Endothelial cell of umbilical vein (primary cell): Measurements from ENCODE around the gene TET2. TPM values are rescaled to one million over a fixed set of nuclear protein-coding genes. Genes with fewer than 3 reads are reported as not detected.

Experiments used
- BruUV-seq: library from RNA; stranded (reverse); fragments of 400-500 nt; replicated peaks from 2 replicates; lab custom pipeline; 2021; lab: Mats Ljungman, UMichigan
- CTCF ChIA-PET: fragments of 300-600, 350-600 bp; sonication (Branson Sonifier 250); formaldehyde crosslinking; loops from one replicate; lab custom pipeline; 2021; ENCODE audit warnings: antibody characterized with exemption, inconsistent platforms; lab: Charles Lee
- POLR2A ChIA-PET: fragments of 300-600, 350-600 bp; sonication (Branson Sonifier 250); formaldehyde crosslinking; loops from one replicate; lab custom pipeline; 2021; ENCODE audit warnings: antibody characterized with exemption, inconsistent platforms; lab: Charles Lee
- DNase-seq: peaks from one replicate; pipeline ENCODE4 v3.0.0-alpha.2; 2011; ENCODE audit warnings: low read depth, low spot score
- FAIRE-seq: peaks from 2 replicates; lab custom pipeline; 2011; peaks lifted over from hg19 to GRCh38; lab: Jason Lieb, UNC
- H2AFZ ChIP-seq: 2 replicates; pipeline ENCODE4 v1.6.0; 2012; ENCODE audit warnings: low read depth, low read length, control low read depth, inconsistent platforms
- H3K27ac ChIP-seq: 2 replicates; pipeline ENCODE4 v1.5.1; 2011; ENCODE audit warnings: low read depth, mild to moderate bottlenecking, control low read depth, low read length, moderate library complexity; ENCODE audit not compliant: insufficient read depth
- H3K27me3 ChIP-seq, 2 experiments: 2 replicates each; pipeline versions ENCODE4 v1.6.0 to v1.6.1; 2011; ENCODE audit warnings: low read length in 2 of 2, mixed read lengths in 1 of 2; ENCODE audit not compliant: control insufficient read depth in 2 of 2, insufficient read depth in 2 of 2
- H3K36me3 ChIP-seq, 2 experiments: 2 replicates in 1 of 2; 3 replicates in 1 of 2; pipeline ENCODE4 v1.5.1; 2011; ENCODE audit warnings: low read length in 2 of 2, mild to moderate bottlenecking in 1 of 2, moderate library complexity in 1 of 2; ENCODE audit not compliant: control insufficient read depth in 2 of 2, insufficient read depth in 2 of 2; ENCODE audit errors: extremely low read depth in 1 of 2
- H3K4me1 ChIP-seq: 3 replicates; pipeline ENCODE4 v1.5.1; 2011; ENCODE audit warnings: mild to moderate bottlenecking, low read length; ENCODE audit not compliant: control insufficient read depth, insufficient read depth; ENCODE audit errors: extremely low read depth
- H3K4me2 ChIP-seq: 2 replicates; pipeline ENCODE4 v1.6.1; 2011; ENCODE audit warnings: low read length, control low read depth, mixed read lengths; ENCODE audit not compliant: insufficient read depth
- H3K4me3 ChIP-seq, 3 experiments: fragments of 200-600 bp in 1 of 3; sonication (generic), shearing (Covaris generic) in 1 of 3; replicated peaks in 1 of 3; 2 replicates each; pipeline ENCODE4 v1.5.1; 2011 to 2016; ENCODE audit warnings: control low read depth in 3 of 3, low read length in 3 of 3, mild to moderate bottlenecking in 2 of 3, inconsistent platforms in 1 of 3, low read depth in 1 of 3, moderate library complexity in 1 of 3; ENCODE audit not compliant: insufficient read depth in 1 of 3
- H3K79me2 ChIP-seq: 2 replicates; pipeline ENCODE4 v1.6.0; 2012; ENCODE audit warnings: low read length, inconsistent platforms; ENCODE audit not compliant: control insufficient read depth, insufficient read depth
- H3K9ac ChIP-seq: replicated peaks from 2 replicates; pipeline ENCODE3; 2011; ENCODE audit warnings: low read length, control low read depth; ENCODE audit not compliant: insufficient read depth; ENCODE audit errors: extremely low read depth
- H3K9me1 ChIP-seq: replicated peaks from 3 replicates; pipeline ENCODE4 v1.6.0; 2011; ENCODE audit warnings: mild to moderate bottlenecking, low read length; ENCODE audit not compliant: control insufficient read depth, insufficient read depth; ENCODE audit errors: extremely low read depth
- H3K9me3 ChIP-seq: replicated peaks from 2 replicates; pipeline ENCODE4 v1.5.1; 2012; ENCODE audit warnings: low read length, inconsistent platforms; ENCODE audit not compliant: control insufficient read depth, insufficient read depth
- H4K20me1 ChIP-seq: replicated peaks from 2 replicates; pipeline ENCODE3; 2011; ENCODE audit warnings: mild to moderate bottlenecking, low read length; ENCODE audit not compliant: control insufficient read depth, insufficient read depth; ENCODE audit errors: extremely low read depth
- EZH2 ChIP-seq: IDR thresholded peaks from 2 replicates; pipeline ENCODE4 v1.6.1; 2012; ENCODE audit warnings: borderline replicate concordance, low read depth, mild to moderate bottlenecking, moderate library complexity, low read length, inconsistent platforms; ENCODE audit not compliant: severe bottlenecking
- FOS ChIP-seq: IDR thresholded peaks from 2 replicates; pipeline ENCODE4 v1.6.1; 2011; ENCODE audit warnings: mild to moderate bottlenecking, low read length, moderate library complexity, borderline replicate concordance; ENCODE audit not compliant: insufficient read depth
- GATA2 ChIP-seq: IDR thresholded peaks from 2 replicates; pipeline ENCODE4 v1.7.0; 2011; ENCODE audit warnings: low read depth, mild to moderate bottlenecking, moderate library complexity, mixed read lengths, low read length; ENCODE audit not compliant: insufficient read length, insufficient read depth
- JUN ChIP-seq: IDR thresholded peaks from 2 replicates; pipeline ENCODE4 v1.6.1; 2011; ENCODE audit warnings: borderline replicate concordance, low read depth; ENCODE audit not compliant: insufficient read length, insufficient read depth
- MYC ChIP-seq: IDR thresholded peaks from one replicate; pipeline ENCODE4 v1.6.1; 2011; ENCODE audit warnings: mild to moderate bottlenecking, low read depth, low read length
- POLR2A ChIP-seq: IDR thresholded peaks from 2 replicates; pipeline ENCODE4 v1.6.1; 2012; ENCODE audit warnings: low read depth, mild to moderate bottlenecking, control low read depth, low read length
- dilution Hi-C: fragments of 300-500 bp; cut with MboI; formaldehyde crosslinking; loops from one replicate; pipeline ENCODE4 v1.15.0; 2019; ENCODE audit warnings: low sequenced_read_pairs; ENCODE audit not compliant: extremely low pct_ligation_motif_present
- intact Hi-C: fragments of 100-400 bp; cut with micrococcal nuclease; formaldehyde crosslinking; loops from one replicate; pipeline ENCODE4 v1.10.0; 2022
- polyA plus RNA-seq, 4 experiments: library from polyadenylated mRNA; depleted of rRNA in 3 of 4; stranded (reverse) in 3 of 4; unstranded in 1 of 4; fragments of >200 nt; gene quantifications; 2 replicates each; pipeline versions ENCODE4 v1.2.1 to v1.2.3, GENCODE V29; 2011 to 2012; ENCODE audit warnings: missing spikeins in 1 of 4
- total RNA-seq: library from RNA; stranded (reverse); gene quantifications from 2 replicates; pipeline ENCODE4 v1.2.3, GENCODE V29; 2021
- TF ChIP-seq, protein P1 (sequence below), 2 donors: IDR thresholded peaks; 1 replicate in 1 of 2; 2 replicates in 1 of 2; pipeline ENCODE4 v1.5.1; 2011; ENCODE audit warnings: low read length in 2 of 2, mild to moderate bottlenecking in 2 of 2, moderate library complexity in 2 of 2, control low read depth in 1 of 2, inconsistent platforms in 1 of 2, low read depth in 1 of 2; ENCODE audit not compliant: insufficient read depth in 1 of 2; ENCODE audit errors: extremely low read depth in 1 of 2
- TF ChIP-seq, protein P2 (sequence below): IDR thresholded peaks from 2 replicates; pipeline ENCODE4 v1.6.1; 2011; ENCODE audit not compliant: insufficient read depth, insufficient read length

TET2 gene
- total and polyA plus RNA-seq, 2 donors (not counting 3 experiments of a cell fraction or from before 2014, with no cell fraction given) = 4.8 to 17.5 TPM

DNA sequence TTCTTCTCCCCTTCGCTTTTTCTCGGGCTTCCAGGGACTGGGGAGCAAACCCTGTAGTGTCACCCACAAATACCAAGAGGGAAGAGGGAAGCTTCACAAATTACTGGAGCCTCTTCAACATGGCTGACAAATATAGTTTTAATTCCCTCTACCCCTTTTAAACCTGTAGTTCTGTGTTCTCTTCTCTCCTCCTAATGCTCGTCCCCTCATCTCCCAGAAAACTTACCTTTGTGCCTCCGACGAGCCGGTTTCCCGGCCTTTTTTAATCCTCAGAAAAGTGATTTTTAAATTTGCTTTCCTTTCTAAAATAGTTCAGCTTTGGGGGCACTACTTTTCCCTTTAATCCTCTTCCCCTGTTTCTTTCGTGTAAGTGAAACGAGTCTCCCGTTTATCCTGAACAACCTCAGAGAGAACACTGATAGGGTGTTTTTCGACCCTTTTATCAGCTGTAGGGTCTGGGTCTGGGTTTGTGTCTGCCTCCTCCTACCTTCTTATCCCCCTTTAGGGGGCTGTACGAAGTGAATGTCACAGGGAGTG is 408 bp downstream of the TET2 start:
- no peaks in the 10 kb centered on the region for H3K27me3 ChIP-seq
- intact Hi-C loops = loop anchor here (2.0 to 10.0 kb wide), 4 partner anchors 98 to 562 kb away; partner anchors contain the start of genes GSTCD and INTS12
- FAIRE-seq (no peak), DNase-seq (no peak)
- H3K27ac ChIP-seq = peak overlapping the region; percentile 98
- peaks cover 42% of the 10 kb centered on the region for H3K79me2 ChIP-seq
- ChIA-PET CTCF (interaction anchor here (0.6 to 2.4 kb wide), 5 partner anchors 47 to 327 kb away, joined by 3 to 21 read pairs (median 4); partner anchors contain the start of gene PPA2), POLR2A (interaction anchor here (0.6 to 0.7 kb wide), 3 partner anchors 31 to 562 kb away, joined by 3 to 5 read pairs (median 4); partner anchors contain the start of gene GSTCD)
- no peaks in the 10 kb centered on the region for H3K9me3 ChIP-seq
- no peaks in the 10 kb centered on the region for H3K36me3 ChIP-seq
- H3K4me2 ChIP-seq = peak overlapping the region; percentile 100
- H3K9me1 ChIP-seq = no peaks in the 10 kb centered on the region
- peak overlapping the region; percentile 79 to 100 (median 100) for H3K4me3 ChIP-seq
- peak overlapping the region; percentile 87 for H2AFZ ChIP-seq
- peaks cover 4% of the 10 kb centered on the region for H4K20me1 ChIP-seq
- peak overlapping the region; percentile 99 for H3K9ac ChIP-seq
- BruUV-seq = TSS peak; percentile 61
- H3K4me1 ChIP-seq = peaks cover 23% of the 10 kb centered on the region
- TF ChIP-seq GATA2 (no peak), JUN (no peak), POLR2A (no peak), FOS (no peak), EZH2 (no peak), MYC (no peak)
- TF ChIP-seq, protein P1, sequence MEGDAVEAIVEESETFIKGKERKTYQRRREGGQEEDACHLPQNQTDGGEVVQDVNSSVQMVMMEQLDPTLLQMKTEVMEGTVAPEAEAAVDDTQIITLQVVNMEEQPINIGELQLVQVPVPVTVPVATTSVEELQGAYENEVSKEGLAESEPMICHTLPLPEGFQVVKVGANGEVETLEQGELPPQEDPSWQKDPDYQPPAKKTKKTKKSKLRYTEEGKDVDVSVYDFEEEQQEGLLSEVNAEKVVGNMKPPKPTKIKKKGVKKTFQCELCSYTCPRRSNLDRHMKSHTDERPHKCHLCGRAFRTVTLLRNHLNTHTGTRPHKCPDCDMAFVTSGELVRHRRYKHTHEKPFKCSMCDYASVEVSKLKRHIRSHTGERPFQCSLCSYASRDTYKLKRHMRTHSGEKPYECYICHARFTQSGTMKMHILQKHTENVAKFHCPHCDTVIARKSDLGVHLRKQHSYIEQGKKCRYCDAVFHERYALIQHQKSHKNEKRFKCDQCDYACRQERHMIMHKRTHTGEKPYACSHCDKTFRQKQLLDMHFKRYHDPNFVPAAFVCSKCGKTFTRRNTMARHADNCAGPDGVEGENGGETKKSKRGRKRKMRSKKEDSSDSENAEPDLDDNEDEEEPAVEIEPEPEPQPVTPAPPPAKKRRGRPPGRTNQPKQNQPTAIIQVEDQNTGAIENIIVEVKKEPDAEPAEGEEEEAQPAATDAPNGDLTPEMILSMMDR (IDR thresholded peaks at IDR 0.05; ENCODE audit: extremely low read depth in 1 of 2, insufficient read depth in 1 of 2, low read depth in 1 of 2, low read length in 2 of 2) = no peak
- TF ChIP-seq, protein P2, sequence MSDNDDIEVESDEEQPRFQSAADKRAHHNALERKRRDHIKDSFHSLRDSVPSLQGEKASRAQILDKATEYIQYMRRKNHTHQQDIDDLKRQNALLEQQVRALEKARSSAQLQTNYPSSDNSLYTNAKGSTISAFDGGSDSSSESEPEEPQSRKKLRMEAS = no peak
- dilution Hi-C loops = no loop called here
